Measurements from ENCODE around the gene HES2. TPM values are rescaled to one million over a fixed set of nuclear protein-coding genes. Genes with fewer than 3 reads are reported as not detected.
"Not testable (repeated sequence)": the region's sequence is repeated elsewhere in the genome, so short reads cannot be mapped to it uniquely, and the experiment has no call there.

HES2 gene
- polyA plus RNA-seq, 2 of the 4 experiments (the other 2 are of a cell fraction): 0.75 to 1.8 TPM

DNA sequence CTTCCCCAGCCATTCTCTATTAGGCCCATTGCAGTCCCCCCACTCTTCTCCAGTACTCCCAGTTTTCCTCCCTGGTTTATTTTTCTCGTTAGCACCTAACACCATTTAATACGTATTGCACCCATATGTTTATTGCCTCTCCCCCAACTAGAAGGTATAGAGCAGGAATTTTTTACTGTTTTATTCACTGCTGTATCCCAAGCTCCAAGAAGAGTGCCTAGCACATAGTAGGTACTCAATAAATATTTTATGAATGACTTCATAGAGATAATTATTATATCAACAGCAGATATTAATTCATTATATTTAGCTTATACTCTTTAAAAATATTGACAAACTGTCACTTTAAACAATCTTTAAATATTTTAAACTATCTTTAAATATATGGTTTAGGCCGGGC is 20.4 kb downstream of the HES2 start (continued):
- TF ChIP-seq MAZ (IDR thresholded peaks at IDR 0.05; ENCODE audit: borderline replicate concordance, low read depth, low read length) (no peak), POLR2AphosphoS2 (conservative IDR thresholded peaks at IDR 0.05; ENCODE audit: low read length) (no peak), CBX2 (IDR thresholded peaks at IDR 0.05; ENCODE audit: borderline replicate concordance, low read depth) (no peak)

- no peaks in the 10 kb centered on the region for H3K4me1 ChIP-seq
- no peak overlapping the region for H3K4me2 ChIP-seq
- FAIRE-seq (no peak), DNase-seq (ENCODE audit: low read depth in 1 of 2, low spot score in 1 of 2) (no peak), ATAC-seq (no peak)
- ChIA-PET CTCF (interaction anchor here (0.6 to 34.5 kb wide), 6 partner anchors 8 to 151 kb away, joined by 3 to 575 read pairs (median 8); no protein-coding TSS in a partner anchor), POLR2A (no interaction called here)
- WGBS (ENCODE audit: missing lambda C conversion rate): 70% methylated on average over 10 of the region's 10 CpGs
- H3K27ac ChIP-seq: no peak overlapping the region
- no peaks in the 10 kb centered on the region for H3K9me3 ChIP-seq
- TF ChIP-seq JUNB (IDR thresholded peaks at IDR 0.05): no peak
- TF ChIP-seq HEYL (CRISPR knock-in tag; IDR thresholded peaks at IDR 0.05): no peak
- no peak for TF ChIP-seq POLR2A (IDR thresholded peaks at IDR 0.05; ENCODE audit: low read length)
- TF ChIP-seq ZSCAN20 (CRISPR knock-in tag; IDR thresholded peaks at IDR 0.05): no peak
- TF ChIP-seq, protein P1, sequence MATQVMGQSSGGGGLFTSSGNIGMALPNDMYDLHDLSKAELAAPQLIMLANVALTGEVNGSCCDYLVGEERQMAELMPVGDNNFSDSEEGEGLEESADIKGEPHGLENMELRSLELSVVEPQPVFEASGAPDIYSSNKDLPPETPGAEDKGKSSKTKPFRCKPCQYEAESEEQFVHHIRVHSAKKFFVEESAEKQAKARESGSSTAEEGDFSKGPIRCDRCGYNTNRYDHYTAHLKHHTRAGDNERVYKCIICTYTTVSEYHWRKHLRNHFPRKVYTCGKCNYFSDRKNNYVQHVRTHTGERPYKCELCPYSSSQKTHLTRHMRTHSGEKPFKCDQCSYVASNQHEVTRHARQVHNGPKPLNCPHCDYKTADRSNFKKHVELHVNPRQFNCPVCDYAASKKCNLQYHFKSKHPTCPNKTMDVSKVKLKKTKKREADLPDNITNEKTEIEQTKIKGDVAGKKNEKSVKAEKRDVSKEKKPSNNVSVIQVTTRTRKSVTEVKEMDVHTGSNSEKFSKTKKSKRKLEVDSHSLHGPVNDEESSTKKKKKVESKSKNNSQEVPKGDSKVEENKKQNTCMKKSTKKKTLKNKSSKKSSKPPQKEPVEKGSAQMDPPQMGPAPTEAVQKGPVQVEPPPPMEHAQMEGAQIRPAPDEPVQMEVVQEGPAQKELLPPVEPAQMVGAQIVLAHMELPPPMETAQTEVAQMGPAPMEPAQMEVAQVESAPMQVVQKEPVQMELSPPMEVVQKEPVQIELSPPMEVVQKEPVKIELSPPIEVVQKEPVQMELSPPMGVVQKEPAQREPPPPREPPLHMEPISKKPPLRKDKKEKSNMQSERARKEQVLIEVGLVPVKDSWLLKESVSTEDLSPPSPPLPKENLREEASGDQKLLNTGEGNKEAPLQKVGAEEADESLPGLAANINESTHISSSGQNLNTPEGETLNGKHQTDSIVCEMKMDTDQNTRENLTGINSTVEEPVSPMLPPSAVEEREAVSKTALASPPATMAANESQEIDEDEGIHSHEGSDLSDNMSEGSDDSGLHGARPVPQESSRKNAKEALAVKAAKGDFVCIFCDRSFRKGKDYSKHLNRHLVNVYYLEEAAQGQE (IDR thresholded peaks at IDR 0.05): no peak
- TF ChIP-seq, protein P2, sequence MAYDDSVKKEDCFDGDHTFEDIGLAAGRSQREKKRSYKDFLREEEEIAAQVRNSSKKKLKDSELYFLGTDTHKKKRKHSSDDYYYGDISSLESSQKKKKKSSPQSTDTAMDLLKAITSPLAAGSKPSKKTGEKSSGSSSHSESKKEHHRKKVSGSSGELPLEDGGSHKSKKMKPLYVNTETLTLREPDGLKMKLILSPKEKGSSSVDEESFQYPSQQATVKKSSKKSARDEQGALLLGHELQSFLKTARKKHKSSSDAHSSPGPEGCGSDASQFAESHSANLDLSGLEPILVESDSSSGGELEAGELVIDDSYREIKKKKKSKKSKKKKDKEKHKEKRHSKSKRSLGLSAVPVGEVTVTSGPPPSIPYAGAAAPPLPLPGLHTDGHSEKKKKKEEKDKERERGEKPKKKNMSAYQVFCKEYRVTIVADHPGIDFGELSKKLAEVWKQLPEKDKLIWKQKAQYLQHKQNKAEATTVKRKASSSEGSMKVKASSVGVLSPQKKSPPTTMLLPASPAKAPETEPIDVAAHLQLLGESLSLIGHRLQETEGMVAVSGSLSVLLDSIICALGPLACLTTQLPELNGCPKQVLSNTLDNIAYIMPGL (CRISPR knock-in tag; IDR thresholded peaks at IDR 0.05; ENCODE audit: borderline replicate concordance): no peak
- no peak for TF ChIP-seq RFX5 (IDR thresholded peaks at IDR 0.05)
- H3K4me3 ChIP-seq: no peak overlapping the region
These were observed 21.8 kb downstream of the HES2 start for GRCh38 chr1:6397844-6398441.

DNA sequence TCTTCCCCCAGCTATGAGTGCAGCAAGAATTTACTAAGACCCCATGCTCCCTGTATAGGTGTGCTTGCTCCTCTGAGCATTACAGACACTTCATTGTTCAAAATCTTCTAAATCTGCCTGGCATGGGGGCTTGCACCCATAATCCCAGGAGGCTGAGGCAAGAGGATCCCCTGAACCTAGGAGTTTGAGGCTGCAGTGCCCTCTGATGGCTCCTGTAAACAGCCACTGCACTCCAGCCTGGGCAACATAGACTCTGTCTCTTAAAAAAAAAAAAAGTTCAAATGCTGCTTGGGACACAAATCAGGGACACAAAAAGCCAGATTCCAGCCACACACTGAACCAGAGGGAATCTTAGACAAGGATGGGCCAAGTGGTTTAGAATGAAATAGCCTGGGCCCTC is 22.7 kb downstream of the HES2 start:
- Histone ChIP-seq H3K4me1 (peaks cover 3% of the 10 kb centered on the region), H3K4me3 (no peak overlapping the region), H3K9me3 (no peaks in the 10 kb centered on the region), H3K27ac (no peak overlapping the region), H3K4me2 (no peak overlapping the region)
- ATAC-seq: no peak
- no peak for DNase-seq (ENCODE audit: low read depth in 1 of 2, low spot score in 1 of 2)
- no peak for FAIRE-seq
- ChIA-PET POLR2A (interaction anchor here (0.6 kb wide), 1 partner anchor 130 kb away, joined by 3 read pairs; no protein-coding TSS in a partner anchor), CTCF (interaction anchor here (1.8 to 34.5 kb wide), 4 partner anchors 9 to 150 kb away, joined by 6 to 575 read pairs (median 18); no protein-coding TSS in a partner anchor)
- TF ChIP-seq RAD21 (conservative IDR thresholded peaks at IDR 0.05 in 1 of 2, IDR thresholded peaks at IDR 0.05 in 1 of 2): peak in 1 of 2 experiments; percentile 41; a peak in 1 of 5 replicates
- TF ChIP-seq FOXS1 (CRISPR knock-in tag; IDR thresholded peaks at IDR 0.05): no peak
- 0 out of 3 replicates have a peak, but pooled peaks have one; percentile 13 for TF ChIP-seq SMC3 (IDR thresholded peaks at IDR 0.05)
- no peak for TF ChIP-seq ZNF302 (CRISPR knock-in tag; IDR thresholded peaks at IDR 0.05)
- TF ChIP-seq, protein P1 (IDR thresholded peaks at IDR 0.05): no peak
- TF ChIP-seq CTCF (IDR thresholded peaks at IDR 0.05): peak; percentile 22; the same call in 2 of the 3 replicates

GRCh38 chr1:6395781-6396244 is 23.9 kb downstream of the HES2 start:
- H3K27ac ChIP-seq; H3K4me1 ChIP-seq; H3K4me2 ChIP-seq; ATAC-seq; H3K9me3 ChIP-seq; DNase-seq (ENCODE audit: low read depth in 1 of 2, low spot score in 1 of 2); POLR2A ChIA-PET; H3K4me3 ChIP-seq; FAIRE-seq: not testable (repeated sequence)
- CTCF ChIA-PET: interaction anchor here (1.1 to 34.5 kb wide), 5 partner anchors 10 to 149 kb away, joined by 3 to 575 read pairs (median 8); no protein-coding TSS in a partner anchor
- whole genome bisulfite sequencing (ENCODE audit: missing lambda C conversion rate): 98% methylated on average over 18 of the region's 34 CpGs

DNA sequence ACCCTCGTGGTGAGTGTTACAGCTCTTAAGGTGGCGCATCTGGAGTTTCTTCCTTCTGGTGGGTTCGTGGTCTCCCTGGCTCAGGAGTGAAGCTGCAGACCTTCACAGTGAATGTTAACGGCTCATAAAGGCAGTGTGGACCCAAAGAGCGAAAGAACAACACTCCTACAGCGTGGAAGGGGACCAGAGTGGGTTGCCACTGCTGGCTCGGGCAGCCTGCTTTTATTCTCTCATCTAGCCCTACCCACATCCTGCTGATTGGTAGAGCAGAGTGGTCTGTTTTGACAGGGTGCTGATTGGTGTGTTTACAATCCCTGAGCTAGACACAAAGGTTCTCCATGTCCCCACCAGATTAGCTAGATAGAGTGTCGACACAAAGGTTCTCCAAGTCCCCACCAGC is 24.6 kb downstream of the HES2 start:
- DNase-seq (ENCODE audit: low read depth in 1 of 2, low spot score in 1 of 2); ATAC-seq; H3K4me1 ChIP-seq; H3K4me3 ChIP-seq; H3K4me2 ChIP-seq; H3K9me3 ChIP-seq; FAIRE-seq; POLR2A ChIA-PET; H3K27ac ChIP-seq: not testable (repeated sequence)
- CTCF ChIA-PET: interaction anchor here (1.2 to 34.5 kb wide), 5 partner anchors 10 to 51 kb away, joined by 3 to 575 read pairs (median 8); no protein-coding TSS in a partner anchor
- WGBS (ENCODE audit: missing lambda C conversion rate): 91% methylated on average over 7 of the region's 8 CpGs

Data from A549 (cell line).